Astrocyte of the spinal cord (primary cell): ENCODE measurements around the gene ELF2.

Experiments
- DNase-seq: peaks from one replicate; pipeline ENCODE4 v3.0.0; 2011; ENCODE audit warnings: low read depth, low spot score
- H3K4me3 ChIP-seq: 2 replicates; pipeline ENCODE4 v1.5.1; 2011; ENCODE audit warnings: low read depth, mild to moderate bottlenecking, low read length, moderate library complexity
- in situ Hi-C: cut with HindIII; loops from 2 replicates; pipeline ENCODE4 v1.10.0; 2017; ENCODE audit warnings: low sequenced_read_pairs
- TF ChIP-seq, protein P1 (sequence below): IDR thresholded peaks from 2 replicates; pipeline ENCODE4 v1.5.1; 2012; ENCODE audit warnings: low read depth, mild to moderate bottlenecking, low read length, inconsistent platforms

The ELF2 gene

DNA sequence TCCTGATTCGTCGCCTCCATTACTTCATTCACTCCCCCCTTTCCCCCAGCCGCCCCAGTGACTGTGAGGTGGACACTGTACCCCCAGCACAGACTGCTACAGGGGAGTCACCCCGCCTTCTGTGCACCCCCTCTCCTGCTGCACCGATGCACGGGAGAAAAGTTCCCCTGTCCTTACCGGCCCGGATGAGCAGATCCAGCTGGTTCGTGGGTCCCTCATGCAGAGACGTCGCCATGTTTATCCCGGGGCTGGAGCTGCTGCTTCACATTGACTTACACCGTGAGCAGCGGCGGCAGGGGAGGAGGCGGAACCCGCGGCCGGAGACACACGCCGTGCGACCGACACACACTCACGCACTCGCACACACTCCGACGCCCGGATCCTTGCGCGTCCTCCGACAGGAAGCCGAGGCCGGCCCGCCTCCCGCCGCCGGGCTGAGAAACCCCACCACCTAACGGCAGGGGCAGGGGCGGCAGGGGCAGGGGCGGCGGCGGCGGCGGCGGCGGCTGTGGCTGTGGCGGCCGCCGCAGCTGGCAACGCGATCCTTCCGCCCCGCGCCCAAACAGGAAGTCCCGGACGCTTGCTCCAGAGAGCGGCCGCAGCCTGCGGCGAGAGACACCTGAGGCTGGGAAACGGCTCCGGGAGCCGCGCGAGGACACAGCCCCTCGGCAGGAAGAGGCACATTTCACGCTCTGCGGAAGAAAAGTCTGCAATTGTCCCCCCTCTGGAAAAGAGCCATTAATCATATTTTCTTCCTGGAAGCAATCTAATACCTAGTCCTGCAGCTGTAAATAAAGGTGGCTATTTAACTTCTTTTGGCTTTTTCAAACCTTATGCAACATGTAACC is 92.8 kb downstream of the ELF2 start:
- in situ Hi-C loops, result no loop called here
- peak overlapping the region; percentile 98 for H3K4me3 ChIP-seq
- peak; percentile 93 for DNase-seq
- TF ChIP-seq, protein P1, sequence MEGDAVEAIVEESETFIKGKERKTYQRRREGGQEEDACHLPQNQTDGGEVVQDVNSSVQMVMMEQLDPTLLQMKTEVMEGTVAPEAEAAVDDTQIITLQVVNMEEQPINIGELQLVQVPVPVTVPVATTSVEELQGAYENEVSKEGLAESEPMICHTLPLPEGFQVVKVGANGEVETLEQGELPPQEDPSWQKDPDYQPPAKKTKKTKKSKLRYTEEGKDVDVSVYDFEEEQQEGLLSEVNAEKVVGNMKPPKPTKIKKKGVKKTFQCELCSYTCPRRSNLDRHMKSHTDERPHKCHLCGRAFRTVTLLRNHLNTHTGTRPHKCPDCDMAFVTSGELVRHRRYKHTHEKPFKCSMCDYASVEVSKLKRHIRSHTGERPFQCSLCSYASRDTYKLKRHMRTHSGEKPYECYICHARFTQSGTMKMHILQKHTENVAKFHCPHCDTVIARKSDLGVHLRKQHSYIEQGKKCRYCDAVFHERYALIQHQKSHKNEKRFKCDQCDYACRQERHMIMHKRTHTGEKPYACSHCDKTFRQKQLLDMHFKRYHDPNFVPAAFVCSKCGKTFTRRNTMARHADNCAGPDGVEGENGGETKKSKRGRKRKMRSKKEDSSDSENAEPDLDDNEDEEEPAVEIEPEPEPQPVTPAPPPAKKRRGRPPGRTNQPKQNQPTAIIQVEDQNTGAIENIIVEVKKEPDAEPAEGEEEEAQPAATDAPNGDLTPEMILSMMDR, result peak; percentile 5

DNA sequence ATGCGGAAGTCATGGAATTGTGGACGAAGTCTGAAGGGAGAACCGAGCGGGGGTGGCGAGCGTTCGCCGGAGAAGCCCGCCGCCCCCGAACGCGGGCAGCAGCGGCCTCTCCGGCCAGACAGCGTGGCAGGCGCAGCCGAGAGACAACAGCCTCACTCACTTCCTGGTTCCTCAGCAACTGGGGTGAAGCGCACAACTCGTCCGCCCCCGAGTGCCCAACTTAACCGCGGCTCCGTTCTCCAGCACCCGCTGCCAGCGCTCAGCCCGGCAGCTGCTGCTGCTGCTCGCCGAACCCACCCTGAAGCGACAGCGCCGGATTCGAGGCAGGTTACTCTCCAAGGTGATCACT is 93.4 kb downstream of the ELF2 start:
- in situ Hi-C loops, result no loop called here
- H3K4me3 ChIP-seq, result peak overlapping the region; percentile 98
- TF ChIP-seq, protein P1, result peak; percentile 41
- peak; percentile 62 for DNase-seq

DNA sequence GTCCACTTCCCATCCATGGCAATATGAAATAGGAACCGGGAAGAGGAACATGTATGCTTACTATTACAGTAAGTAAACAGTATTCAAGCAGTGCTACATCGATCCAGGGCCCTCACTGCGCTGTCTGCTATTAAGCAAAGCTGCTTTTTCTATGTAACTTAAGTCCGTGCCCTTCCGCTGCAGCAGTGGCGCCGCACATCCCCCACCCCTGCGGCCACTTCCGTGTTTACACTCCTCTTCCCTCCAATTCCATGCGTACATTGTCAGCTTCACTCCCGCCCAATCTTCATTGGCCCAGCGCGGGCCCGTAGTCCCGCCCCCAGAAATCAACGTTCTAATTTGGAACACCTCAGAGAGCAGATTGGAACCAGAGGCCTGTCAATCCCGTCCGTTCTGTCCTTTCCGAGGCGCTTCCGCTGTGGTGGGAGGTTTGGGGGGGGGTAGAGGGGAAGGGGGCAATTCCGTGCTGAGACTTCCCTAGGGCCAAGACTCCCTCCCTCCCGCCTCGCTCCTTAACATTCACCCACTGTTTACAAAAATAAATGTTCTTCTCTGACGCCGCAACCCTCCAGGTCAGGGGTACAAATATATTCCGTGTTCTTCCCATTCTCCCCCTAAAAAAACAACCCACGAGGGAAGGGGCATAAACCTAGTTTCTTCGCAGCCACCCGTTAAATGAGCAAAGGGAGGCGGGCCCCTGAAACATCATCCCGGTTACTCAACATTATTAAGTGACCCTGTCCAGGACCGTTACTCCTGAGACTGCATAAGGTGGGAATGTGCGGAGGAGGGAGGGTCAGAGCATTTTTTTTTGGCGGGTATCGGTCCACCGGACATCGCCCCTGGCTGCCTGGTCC is 94.0 kb downstream of the ELF2 start:
- peak overlapping the region; percentile 98 for H3K4me3 ChIP-seq
- peak; percentile 98 for DNase-seq
- in situ Hi-C loops, result no loop called here
- TF ChIP-seq, protein P1, result no peak

DNA sequence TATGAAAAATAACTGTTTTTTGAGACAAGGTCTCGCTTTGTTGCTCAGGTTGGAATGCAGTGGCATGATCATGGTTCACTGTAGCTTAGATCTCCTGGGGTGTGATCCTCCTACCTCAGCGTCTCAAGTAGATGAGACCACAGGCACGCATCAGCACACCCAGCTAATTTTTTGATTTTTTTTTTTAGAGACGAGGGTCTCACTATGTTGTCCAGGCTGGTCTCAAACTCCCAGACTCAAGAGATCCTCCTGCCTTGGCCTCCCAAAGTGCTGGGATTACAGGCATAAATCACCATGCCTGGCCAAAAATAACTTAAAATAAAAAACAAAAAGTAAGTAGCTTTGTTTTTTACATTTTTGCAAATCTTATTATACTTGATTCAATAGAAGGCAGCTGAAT is 98.1 kb downstream of the ELF2 start:
- in situ Hi-C loops, result no loop called here

DNA sequence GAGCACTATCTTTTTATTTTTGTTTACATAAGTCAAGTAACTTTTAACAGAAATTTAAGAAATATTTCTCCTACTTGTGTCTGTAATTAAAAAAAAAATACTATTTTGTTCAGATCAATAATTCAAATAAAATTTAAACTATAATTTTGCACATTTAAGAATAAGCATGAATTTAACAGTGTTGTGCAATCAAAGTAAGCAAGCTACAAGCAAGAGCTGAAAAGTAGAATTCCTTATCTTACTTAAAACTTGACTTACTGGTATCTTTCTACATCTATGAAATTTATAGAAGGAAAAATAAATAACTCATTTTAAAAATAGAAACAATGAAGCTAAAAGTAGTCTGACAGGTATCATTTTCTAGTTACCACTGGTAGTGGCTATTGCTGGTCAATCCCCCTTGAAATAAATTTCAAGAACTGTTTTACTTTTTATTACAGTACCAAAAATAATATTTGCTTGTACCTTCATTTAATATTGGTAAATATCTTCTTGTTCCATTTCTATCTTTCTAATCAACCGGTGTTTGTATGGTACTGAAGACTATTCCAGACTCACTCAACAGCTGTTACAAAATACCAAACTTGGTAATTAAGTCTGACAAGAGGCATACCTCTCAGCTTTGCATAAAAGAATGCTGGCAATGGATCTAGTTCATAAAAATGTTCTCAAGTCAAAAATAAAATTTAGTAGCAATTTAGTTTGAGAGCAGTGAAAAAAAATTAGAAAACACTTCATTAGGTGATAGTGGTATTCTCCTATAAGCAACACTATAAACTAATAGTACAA is 99.3 kb downstream of the ELF2 start:
- H3K4me3 ChIP-seq, result no peak overlapping the region
- in situ Hi-C loops, result no loop called here
- no peak for DNase-seq
- TF ChIP-seq, protein P1, result no peak

More for the DNA sequence above, 98.1 kb downstream of the ELF2 start:
- TF ChIP-seq, protein P1, result no peak
- DNase-seq, result no peak
- H3K4me3 ChIP-seq, result no peak overlapping the region
